ENCODE data around the gene FXYD5. TPM values are rescaled to one million over a fixed set of nuclear protein-coding genes. Genes with fewer than 3 reads are reported as not detected.

FXYD5 gene
- polyA plus RNA-seq, 2 of the 4 experiments (the other 2 are of a cell fraction): 70.8 to 113 TPM

- CTCF ChIA-PET: interaction anchor here (0.6 to 11.0 kb wide), 14 partner anchors 8 to 295 kb away, joined by 3 to 163 read pairs (median 4); partner anchors contain the start of genes FXYD3, FXYD5, LGI4 and USF2
- DNase-seq (ENCODE audit: low read depth in 1 of 2, low spot score in 1 of 2) (no peak), FAIRE-seq (no peak), ATAC-seq (no peak)
- no peaks in the 10 kb centered on the region for H3K9me3 ChIP-seq
- TF ChIP-seq ATOH8 (CRISPR knock-in tag; IDR thresholded peaks at IDR 0.05; ENCODE audit: low read depth) (no peak), ZNF302 (CRISPR knock-in tag; IDR thresholded peaks at IDR 0.05) (no peak), ZC3H11A (IDR thresholded peaks at IDR 0.05) (no peak), REST (IDR thresholded peaks at IDR 0.05) (no peak), HOXB5 (CRISPR knock-in tag; IDR thresholded peaks at IDR 0.05) (no peak), HDAC2 (IDR thresholded peaks at IDR 0.05) (no peak), BCL3 (IDR thresholded peaks at IDR 0.05) (no peak), E2F6 (IDR thresholded peaks at IDR 0.05; ENCODE audit: borderline replicate concordance, low read depth) (no peak), MAX (IDR thresholded peaks at IDR 0.05) (no peak), RCOR1 (IDR thresholded peaks at IDR 0.05; ENCODE audit: low read depth, low read length) (no peak), JUN (IDR thresholded peaks at IDR 0.05) (no peak), JUNB (IDR thresholded peaks at IDR 0.05) (no peak), BHLHE40 (IDR thresholded peaks at IDR 0.05; ENCODE audit: low read depth, low read length) (no peak), USF2 (IDR thresholded peaks at IDR 0.05) (no peak), MYC (IDR thresholded peaks at IDR 0.05; ENCODE audit: borderline replicate concordance, low read length) (no peak), CTCF (IDR thresholded peaks at IDR 0.05) (no peak), FOXS1 (CRISPR knock-in tag; IDR thresholded peaks at IDR 0.05) (no peak)
- 0 out of 3 replicates have a peak overlapping the region, but pooled peaks have one; percentile 83 for H3K4me2 ChIP-seq
- no peak overlapping the region for H3K4me3 ChIP-seq
- H3K4me1 ChIP-seq: peaks cover 46% of the 10 kb centered on the region
- H3K27ac ChIP-seq: no peak overlapping the region
- POLR2A ChIA-PET: no interaction called here
- WGBS (ENCODE audit: missing lambda C conversion rate): 26% methylated on average over 3 of the region's 3 CpGs
These were observed 10.7 kb upstream of the FXYD5 start for GRCh38 chr19:35143818-35144217.

- no peak for FAIRE-seq
- Histone ChIP-seq H3K27ac (no peak overlapping the region), H3K4me1 (peaks cover 46% of the 10 kb centered on the region), H3K4me3 (no peak overlapping the region), H3K4me2 (0 out of 3 replicates have a peak overlapping the region, but pooled peaks have one; percentile 23), H3K9me3 (no peaks in the 10 kb centered on the region)
- ChIA-PET CTCF (interaction anchor here (0.6 to 9.4 kb wide), 14 partner anchors 9 to 351 kb away, joined by 3 to 163 read pairs (median 5); partner anchors contain the start of genes FXYD5, LGI4 and USF2), POLR2A (no interaction called here)
- TF ChIP-seq CBX8 (IDR thresholded peaks at IDR 0.05) (no peak), ZNF302 (CRISPR knock-in tag; IDR thresholded peaks at IDR 0.05) (no peak), RARB (CRISPR knock-in tag; IDR thresholded peaks at IDR 0.05) (no peak), PBX3 (IDR thresholded peaks at IDR 0.05) (no peak), TFCP2L1 (CRISPR knock-in tag; IDR thresholded peaks at IDR 0.05) (no peak)
- no peak for DNase-seq (ENCODE audit: low read depth in 1 of 2, low spot score in 1 of 2)
- no peak for ATAC-seq
- 32% methylated on average over 6 of the region's 6 CpGs for WGBS (ENCODE audit: missing lambda C conversion rate)
These were observed 10.3 kb upstream of the FXYD5 start for GRCh38 chr19:35144259-35144599.
